Measurements from ENCODE around the gene THOC7. TPM values are rescaled to one million over a fixed set of nuclear protein-coding genes. Genes with fewer than 3 reads are reported as not detected.

THOC7 gene
- total RNA-seq, 1 experiment from 2014 or later, result 41.8 TPM

- BruUV-seq (replicated peaks), result no TSS peak
- no peaks in the 10 kb centered on the region for H3K9me2 ChIP-seq (replicated peaks; ENCODE audit: low read length)
- H3K79me2 ChIP-seq (ENCODE audit: low read length), result no peaks in the 10 kb centered on the region
- H3K27me3 ChIP-seq (ENCODE audit: low read length), result no peaks in the 10 kb centered on the region
- ChIA-PET POLR2A (ENCODE audit: unreplicated experiment) (no interaction called here), CTCF (no interaction called here)
- no peak for TF ChIP-seq EZH2phosphoT487 (IDR thresholded peaks at IDR 0.05; ENCODE audit: borderline replicate concordance, low read length)
- ATAC-seq, result no peak
- intact Hi-C loops (cut with micrococcal nuclease), result no loop called here
- H3K4me2 ChIP-seq (ENCODE audit: low read length), result no peak overlapping the region
- H3K9me3 ChIP-seq (ENCODE audit: low read length), result no peaks in the 10 kb centered on the region
- no peaks in the 10 kb centered on the region for H4K20me1 ChIP-seq (ENCODE audit: low read length)
- no peak overlapping the region for H3K9ac ChIP-seq (ENCODE audit: low read length)
- H3K27ac ChIP-seq (ENCODE audit: low read length), result no peak overlapping the region
- no peaks in the 10 kb centered on the region for H3K36me3 ChIP-seq (ENCODE audit: low read depth, low read length)
- no peaks in the 10 kb centered on the region for H3K4me1 ChIP-seq (ENCODE audit: insufficient read depth, low read length)
- H3K4me3 ChIP-seq (ENCODE audit: low read length), result no peak overlapping the region
- DNase-seq, result no peak
- H2AFZ ChIP-seq (ENCODE audit: low read length), result no peak overlapping the region
- H3F3A ChIP-seq (ENCODE audit: low read length, unreplicated experiment), result no peaks in the 10 kb centered on the region
These were observed 29.3 kb upstream of the THOC7 start for GRCh38 chr3:63892773-63893352.

GRCh38 chr3:63891518-63891917 is 27.9 kb upstream of the THOC7 start:
- Histone ChIP-seq H4K20me1 (ENCODE audit: low read length) (no peaks in the 10 kb centered on the region), H3K9me2 (replicated peaks; ENCODE audit: low read length) (no peaks in the 10 kb centered on the region), H3K27ac (ENCODE audit: low read length) (no peak overlapping the region), H3K36me3 (ENCODE audit: low read depth, low read length) (no peaks in the 10 kb centered on the region), H3K79me2 (ENCODE audit: low read length) (no peaks in the 10 kb centered on the region), H3K4me2 (ENCODE audit: low read length) (no peak overlapping the region), H3F3A (ENCODE audit: low read length, unreplicated experiment) (no peaks in the 10 kb centered on the region), H3K4me1 (ENCODE audit: insufficient read depth, low read length) (no peaks in the 10 kb centered on the region), H3K9ac (ENCODE audit: low read length) (no peak overlapping the region), H3K4me3 (ENCODE audit: low read length) (no peak overlapping the region), H2AFZ (ENCODE audit: low read length) (no peak overlapping the region), H3K9me3 (ENCODE audit: low read length) (no peaks in the 10 kb centered on the region), H3K27me3 (ENCODE audit: low read length) (no peaks in the 10 kb centered on the region)
- CTCF ChIA-PET, result no interaction called here
- ATAC-seq (no peak), DNase-seq (no peak)
- intact Hi-C loops (cut with micrococcal nuclease), result no loop called here
- POLR2A ChIA-PET (ENCODE audit: unreplicated experiment), result no interaction called here
- TF ChIP-seq EZH2phosphoT487 (IDR thresholded peaks at IDR 0.05; ENCODE audit: borderline replicate concordance, low read length) (no peak), CTCF (conservative IDR thresholded peaks at IDR 0.05; ENCODE audit: low read depth, low read length) (no peak), EZH2 (IDR thresholded peaks at IDR 0.05; ENCODE audit: low read length, unreplicated experiment) (no peak)
- BruUV-seq (replicated peaks), result no TSS peak

- DNase-seq, result no peak
- no TSS peak for BruUV-seq (replicated peaks)
- Histone ChIP-seq H4K20me1 (ENCODE audit: low read length) (no peaks in the 10 kb centered on the region), H3K4me3 (ENCODE audit: low read length) (no peak overlapping the region), H3K4me1 (ENCODE audit: insufficient read depth, low read length) (no peaks in the 10 kb centered on the region), H3K27me3 (ENCODE audit: low read length) (no peaks in the 10 kb centered on the region), H3K9me3 (ENCODE audit: low read length) (no peaks in the 10 kb centered on the region), H3K79me2 (ENCODE audit: low read length) (no peaks in the 10 kb centered on the region), H3K27ac (ENCODE audit: low read length) (no peak overlapping the region), H3K36me3 (ENCODE audit: low read depth, low read length) (no peaks in the 10 kb centered on the region), H3F3A (ENCODE audit: low read length, unreplicated experiment) (no peaks in the 10 kb centered on the region), H2AFZ (ENCODE audit: low read length) (no peak overlapping the region), H3K9ac (ENCODE audit: low read length) (no peak overlapping the region), H3K9me2 (replicated peaks; ENCODE audit: low read length) (no peaks in the 10 kb centered on the region), H3K4me2 (ENCODE audit: low read length) (no peak overlapping the region)
- POLR2A ChIA-PET (ENCODE audit: unreplicated experiment), result no interaction called here
- intact Hi-C loops (cut with micrococcal nuclease), result no loop called here
- CTCF ChIA-PET, result no interaction called here
- no peak for ATAC-seq
- TF ChIP-seq EZH2 (IDR thresholded peaks at IDR 0.05; ENCODE audit: low read length, unreplicated experiment) (no peak), EZH2phosphoT487 (IDR thresholded peaks at IDR 0.05; ENCODE audit: borderline replicate concordance, low read length) (no peak), CTCF (conservative IDR thresholded peaks at IDR 0.05; ENCODE audit: low read depth, low read length) (no peak)
These were observed 23.3 kb upstream of the THOC7 start for GRCh38 chr3:63886858-63887257.

Measured in PC-3 (cell line).